ENCODE data around the gene NOTCH3. TPM values are rescaled to one million over a fixed set of nuclear protein-coding genes. Genes with fewer than 3 reads are reported as not detected.

The NOTCH3 gene
- total RNA-seq (2014; rRNA removed; shearing (Covaris generic); ENCODE audit: low replicate concordance): 0.45 and 3.2 TPM in 2 replicates

GRCh38 chr19:15200553-15201364 is at the start of gene NOTCH3:
Gene NOTCH3, minus strand, starts transcription at chr19:15200995. Its CDS starts 90 bp downstream, at chr19:15200905.
- no peak within 1 kb of the TSS for H3K27ac ChIP-seq (ENCODE audit: low read length)
- H3K4me2 ChIP-seq (ENCODE audit: low read depth, low read length, poor library complexity, severe bottlenecking): no peak within 1 kb of the TSS
- DNase-seq: no peak
- H3K4me3 ChIP-seq (ENCODE audit: low read length): no peak within 1 kb of the TSS
- no peaks in the 10 kb centered on the region for H4K20me1 ChIP-seq (ENCODE audit: insufficient read depth, low read depth, low read length)
- H2AFZ ChIP-seq (ENCODE audit: low read length): no peak within 1 kb of the TSS
- H3K36me3 ChIP-seq (ENCODE audit: insufficient read depth, low read length): no peaks in the 10 kb centered on the region
- no peaks in the 10 kb centered on the region for H3K9me2 ChIP-seq (replicated peaks; ENCODE audit: insufficient read depth, low read length)
- H3K27me3 ChIP-seq (ENCODE audit: low read length): no peaks in the 10 kb centered on the region
- no peak within 1 kb of the TSS for H3K9ac ChIP-seq (ENCODE audit: low read length)
- peaks cover 18% of the 10 kb centered on the region for H3K4me1 ChIP-seq (ENCODE audit: low read length)
- no peaks in the 10 kb centered on the region for H3K9me3 ChIP-seq (ENCODE audit: low read length)
- H3K79me2 ChIP-seq (ENCODE audit: low read length): no peaks in the 10 kb centered on the region

- Histone ChIP-seq H3K4me2 (ENCODE audit: low read depth, low read length, poor library complexity, severe bottlenecking) (no peak overlapping the region), H3K79me2 (ENCODE audit: low read length) (peaks cover 28% of the 10 kb centered on the region; the same call in 1 of the 2 replicates), H3K27ac (ENCODE audit: low read length) (no peak overlapping the region), H3K4me3 (ENCODE audit: low read length) (no peak overlapping the region), H3K4me1 (ENCODE audit: low read length) (no peaks in the 10 kb centered on the region), H3K9me3 (ENCODE audit: low read length) (no peaks in the 10 kb centered on the region), H3K36me3 (ENCODE audit: insufficient read depth, low read length) (peaks cover 34% of the 10 kb centered on the region), H3K9me2 (replicated peaks; ENCODE audit: insufficient read depth, low read length) (no peaks in the 10 kb centered on the region), H2AFZ (ENCODE audit: low read length) (no peak overlapping the region), H3K27me3 (ENCODE audit: low read length) (no peaks in the 10 kb centered on the region), H3K9ac (ENCODE audit: low read length) (no peak overlapping the region), H4K20me1 (ENCODE audit: insufficient read depth, low read depth, low read length) (peaks cover 25% of the 10 kb centered on the region; the same call in 1 of the 2 replicates)
- no peak for DNase-seq
These were observed 49.8 kb upstream of the NOTCH3 start for GRCh38 chr19:15250640-15250993.

GRCh38 chr19:15249972-15250639 is 49.3 kb upstream of the NOTCH3 start:
- no peaks in the 10 kb centered on the region for H3K9me2 ChIP-seq (replicated peaks; ENCODE audit: insufficient read depth, low read length)
- H4K20me1 ChIP-seq (ENCODE audit: insufficient read depth, low read depth, low read length): peaks cover 25% of the 10 kb centered on the region; the same call in 1 of the 2 replicates
- peaks cover 28% of the 10 kb centered on the region; the same call in 1 of the 2 replicates for H3K79me2 ChIP-seq (ENCODE audit: low read length)
- no peak overlapping the region for H3K27ac ChIP-seq (ENCODE audit: low read length)
- H3K27me3 ChIP-seq (ENCODE audit: low read length): no peaks in the 10 kb centered on the region
- no peak for DNase-seq
- no peak overlapping the region for H3K4me2 ChIP-seq (ENCODE audit: low read depth, low read length, poor library complexity, severe bottlenecking)
- H3K9me3 ChIP-seq (ENCODE audit: low read length): no peaks in the 10 kb centered on the region
- H3K4me3 ChIP-seq (ENCODE audit: low read length): no peak overlapping the region
- no peak overlapping the region for H3K9ac ChIP-seq (ENCODE audit: low read length)
- H3K4me1 ChIP-seq (ENCODE audit: low read length): no peaks in the 10 kb centered on the region
- H2AFZ ChIP-seq (ENCODE audit: low read length): no peak overlapping the region
- peaks cover 30% of the 10 kb centered on the region for H3K36me3 ChIP-seq (ENCODE audit: insufficient read depth, low read length)

- H3K9me3 ChIP-seq (ENCODE audit: low read length): no peaks in the 10 kb centered on the region
- DNase-seq: no peak
- H3K4me1 ChIP-seq (ENCODE audit: low read length): no peaks in the 10 kb centered on the region
- no peaks in the 10 kb centered on the region for H3K9me2 ChIP-seq (replicated peaks; ENCODE audit: insufficient read depth, low read length)
- no peak overlapping the region for H3K4me2 ChIP-seq (ENCODE audit: low read depth, low read length, poor library complexity, severe bottlenecking)
- H3K79me2 ChIP-seq (ENCODE audit: low read length): peaks cover 24% of the 10 kb centered on the region; the same call in 1 of the 2 replicates
- peaks cover 25% of the 10 kb centered on the region; the same call in 1 of the 2 replicates for H4K20me1 ChIP-seq (ENCODE audit: insufficient read depth, low read depth, low read length)
- no peaks in the 10 kb centered on the region for H3K27me3 ChIP-seq (ENCODE audit: low read length)
- H3K9ac ChIP-seq (ENCODE audit: low read length): no peak overlapping the region
- peaks cover 27% of the 10 kb centered on the region for H3K36me3 ChIP-seq (ENCODE audit: insufficient read depth, low read length)
- no peak overlapping the region for H2AFZ ChIP-seq (ENCODE audit: low read length)
- H3K4me3 ChIP-seq (ENCODE audit: low read length): no peak overlapping the region
- H3K27ac ChIP-seq (ENCODE audit: low read length): no peak overlapping the region
These were observed 48.7 kb upstream of the NOTCH3 start for GRCh38 chr19:15249528-15249874.

GRCh38 chr19:15248648-15249527 is 48.1 kb upstream of the NOTCH3 start:
- Histone ChIP-seq H3K4me3 (ENCODE audit: low read length) (no peak overlapping the region), H3K4me1 (ENCODE audit: low read length) (no peaks in the 10 kb centered on the region), H3K9ac (ENCODE audit: low read length) (no peak overlapping the region), H3K9me3 (ENCODE audit: low read length) (no peaks in the 10 kb centered on the region), H4K20me1 (ENCODE audit: insufficient read depth, low read depth, low read length) (peaks cover 25% of the 10 kb centered on the region; the same call in 1 of the 2 replicates), H3K79me2 (ENCODE audit: low read length) (peaks cover 21% of the 10 kb centered on the region; the same call in 1 of the 2 replicates), H3K27me3 (ENCODE audit: low read length) (no peaks in the 10 kb centered on the region), H3K9me2 (replicated peaks; ENCODE audit: insufficient read depth, low read length) (no peaks in the 10 kb centered on the region), H3K36me3 (ENCODE audit: insufficient read depth, low read length) (peaks cover 21% of the 10 kb centered on the region), H3K27ac (ENCODE audit: low read length) (no peak overlapping the region), H2AFZ (ENCODE audit: low read length) (no peak overlapping the region), H3K4me2 (ENCODE audit: low read depth, low read length, poor library complexity, severe bottlenecking) (no peak overlapping the region)
- no peak for DNase-seq

GRCh38 chr19:15248106-15248505 is 47.3 kb upstream of the NOTCH3 start:
- Histone ChIP-seq H3K4me1 (ENCODE audit: low read length) (no peaks in the 10 kb centered on the region), H3K9me3 (ENCODE audit: low read length) (no peaks in the 10 kb centered on the region), H3K79me2 (ENCODE audit: low read length) (peaks cover 18% of the 10 kb centered on the region; the same call in 1 of the 2 replicates), H2AFZ (ENCODE audit: low read length) (no peak overlapping the region), H3K9ac (ENCODE audit: low read length) (no peak overlapping the region), H3K36me3 (ENCODE audit: insufficient read depth, low read length) (peaks cover 19% of the 10 kb centered on the region), H3K27me3 (ENCODE audit: low read length) (no peaks in the 10 kb centered on the region), H3K27ac (ENCODE audit: low read length) (no peak overlapping the region), H4K20me1 (ENCODE audit: insufficient read depth, low read depth, low read length) (peaks cover 23% of the 10 kb centered on the region; the same call in 1 of the 2 replicates), H3K9me2 (replicated peaks; ENCODE audit: insufficient read depth, low read length) (no peaks in the 10 kb centered on the region), H3K4me3 (ENCODE audit: low read length) (no peak overlapping the region), H3K4me2 (ENCODE audit: low read depth, low read length, poor library complexity, severe bottlenecking) (no peak overlapping the region)
- DNase-seq: no peak

- no peak for DNase-seq
- Histone ChIP-seq H3K9ac (ENCODE audit: low read length) (no peak overlapping the region), H3K79me2 (ENCODE audit: low read length) (peaks cover 13% of the 10 kb centered on the region; the same call in 1 of the 2 replicates), H2AFZ (ENCODE audit: low read length) (no peak overlapping the region), H3K27ac (ENCODE audit: low read length) (no peak overlapping the region), H3K4me3 (ENCODE audit: low read length) (no peak overlapping the region), H3K9me2 (replicated peaks; ENCODE audit: insufficient read depth, low read length) (no peaks in the 10 kb centered on the region), H3K27me3 (ENCODE audit: low read length) (no peaks in the 10 kb centered on the region), H3K4me1 (ENCODE audit: low read length) (no peaks in the 10 kb centered on the region), H3K36me3 (ENCODE audit: insufficient read depth, low read length) (peaks cover 14% of the 10 kb centered on the region), H3K4me2 (ENCODE audit: low read depth, low read length, poor library complexity, severe bottlenecking) (no peak overlapping the region), H3K9me3 (ENCODE audit: low read length) (no peaks in the 10 kb centered on the region), H4K20me1 (ENCODE audit: insufficient read depth, low read depth, low read length) (peaks cover 16% of the 10 kb centered on the region; the same call in 1 of the 2 replicates)
These were observed 46.6 kb upstream of the NOTCH3 start for GRCh38 chr19:15247107-15248014.
